CD4-positive, alpha-beta T cell (primary cell): ENCODE data around the gene PPM1H. TPM values are rescaled to one million over a fixed set of nuclear protein-coding genes. Genes with fewer than 3 reads are reported as not detected.

Experiments
- ATAC-seq: fragments of 200-7000 bp; cut with Tn5 transposase; one replicate; pipeline ENCODE4 v1.10.0; 2022; ENCODE audit warnings: mild to moderate bottlenecking; ENCODE audit not compliant: poor library complexity
- CTCF ChIA-PET: fragments of 350-600 bp; sonication (Branson Sonifier 250); formaldehyde crosslinking; loops from one replicate; lab custom pipeline; 2021; ENCODE audit warnings: antibody characterized with exemption, inconsistent platforms; lab: Charles Lee
- POLR2A ChIA-PET: fragments of 350-600 bp; sonication (Branson Sonifier 250); formaldehyde crosslinking; loops from one replicate; lab custom pipeline; 2021; ENCODE audit warnings: antibody characterized with exemption, inconsistent platforms; lab: Charles Lee
- DNase-seq, 14 experiments: peaks; one replicate each; pipeline ENCODE4 v3.0.0-alpha.2; 2013 to 2020; ENCODE audit warnings: mixed read lengths in 2 of 14
- H3K27ac ChIP-seq, 2 donors: one replicate each; pipeline versions ENCODE4 v1.5.1 to v1.7.0; 2013; ENCODE audit warnings: low read length in 2 of 2, low read depth in 1 of 2, mild to moderate bottlenecking in 1 of 2
- H3K27me3 ChIP-seq, 2 experiments: 1 replicate in 1 of 2; 2 replicates in 1 of 2; pipeline versions ENCODE4 v1.6.1 to v1.7.0; 2013; ENCODE audit warnings: low read length in 2 of 2, control low read depth in 1 of 2, mild to moderate bottlenecking in 1 of 2, moderate library complexity in 1 of 2; ENCODE audit not compliant: insufficient read depth in 2 of 2, control insufficient read depth in 1 of 2
- H3K36me3 ChIP-seq: one replicate; pipeline ENCODE4 v1.6.1; 2013; ENCODE audit warnings: low read length, control low read depth; ENCODE audit not compliant: insufficient read depth
- H3K4me1 ChIP-seq: one replicate; pipeline ENCODE4 v1.6.1; 2013; ENCODE audit warnings: low read length, control low read depth; ENCODE audit not compliant: insufficient read depth
- H3K4me3 ChIP-seq: one replicate; pipeline ENCODE4 v1.5.1; 2013; ENCODE audit warnings: mild to moderate bottlenecking, low read length, moderate library complexity
- H3K9me3 ChIP-seq, 2 experiments: 1 replicate in 1 of 2; 2 replicates in 1 of 2; pipeline versions ENCODE4 v1.6.1 to v1.7.0; 2013; ENCODE audit warnings: low read length in 2 of 2, mild to moderate bottlenecking in 2 of 2, control low read depth in 1 of 2, moderate library complexity in 1 of 2; ENCODE audit not compliant: control insufficient read depth in 1 of 2, insufficient read depth in 1 of 2
- H3K27ac Mint-ChIP-seq: one replicate; pipeline ENCODE4 v1.8.0; 2020; ENCODE audit warnings: mixed read lengths
- H3K27me3 Mint-ChIP-seq: one replicate; pipeline ENCODE4 v1.8.0; 2021; ENCODE audit warnings: mixed read lengths
- H3K36me3 Mint-ChIP-seq: one replicate; pipeline ENCODE4 v1.8.0; 2021; ENCODE audit warnings: low read depth, mixed read lengths
- H3K4me1 Mint-ChIP-seq: one replicate; pipeline ENCODE4 v1.8.0; 2021; ENCODE audit warnings: low read depth, mixed read lengths
- H3K4me3 Mint-ChIP-seq: one replicate; pipeline ENCODE4 v1.8.0; 2020; ENCODE audit warnings: mild to moderate bottlenecking, mixed read lengths
- H3K9me3 Mint-ChIP-seq: one replicate; pipeline ENCODE4 v1.8.0; 2020; ENCODE audit warnings: mixed read lengths
- CTCF ChIP-seq: fragments of 200-600 bp; IDR thresholded peaks from one replicate; pipeline ENCODE4 v1.8.0; 2022; ENCODE audit warnings: antibody characterized with exemption, mild to moderate bottlenecking
- intact Hi-C, 2 experiments: fragments of 100-400 bp; cut with DNase I in 1 of 2; cut with micrococcal nuclease in 1 of 2; formaldehyde crosslinking; loops; one replicate each; pipeline versions ENCODE4 v1.15.1 to v1.9.0; 2023 to 2025; cut with DNase I, micrococcal nuclease
- total RNA-seq, 174 experiments: library from RNA in 2 of 174; stranded (reverse) in 2 of 174; gene quantifications; one replicate each; pipeline ENCODE4 v1.2.3 and lab custom pipeline; 2021 to 2026

Gene PPM1H
- total RNA-seq, 2 experiments from 2014 or later = not detected

GRCh38 chr12:62865065-62865464, 69.9 kb downstream of the PPM1H start:
- Histone ChIP-seq H3K36me3 (no peaks in the 10 kb centered on the region), H3K9me3 (no peaks in the 10 kb centered on the region), H3K4me3 (no peak overlapping the region), H3K27me3 (peaks cover 3 to 5% of the 10 kb centered on the region in 2 experiments), H3K4me1 (no peaks in the 10 kb centered on the region), H3K27ac (no peak overlapping the region)
- intact Hi-C loops = no loop called here
- POLR2A ChIA-PET = no interaction called here
- Mint-ChIP-seq H3K4me1 (no peaks in the 10 kb centered on the region), H3K36me3 (no peaks in the 10 kb centered on the region), H3K27me3 (peaks cover 11% of the 10 kb centered on the region), H3K9me3 (no peaks in the 10 kb centered on the region), H3K4me3 (no peak overlapping the region), H3K27ac (no peak overlapping the region)
- DNase-seq = no peak
- CTCF ChIA-PET = no interaction called here
- TF ChIP-seq CTCF = no peak
- no peak for ATAC-seq

GRCh38 chr12:62862259-62862881, 72.6 kb downstream of the PPM1H start:
- Mint-ChIP-seq H3K4me3 (no peak overlapping the region), H3K4me1 (no peaks in the 10 kb centered on the region), H3K9me3 (no peaks in the 10 kb centered on the region), H3K27me3 (peaks cover 7% of the 10 kb centered on the region), H3K36me3 (no peaks in the 10 kb centered on the region), H3K27ac (no peak overlapping the region)
- no peaks in the 10 kb centered on the region for H3K4me1 ChIP-seq
- intact Hi-C loops = no loop called here
- no peak for ATAC-seq
- H3K27me3 ChIP-seq = peaks cover 3 to 4% of the 10 kb centered on the region in 2 experiments
- H3K27ac ChIP-seq = no peak overlapping the region
- TF ChIP-seq CTCF = no peak
- no peak overlapping the region for H3K4me3 ChIP-seq
- no peaks in the 10 kb centered on the region for H3K36me3 ChIP-seq
- no peak for DNase-seq
- POLR2A ChIA-PET = no interaction called here
- CTCF ChIA-PET = no interaction called here
- H3K9me3 ChIP-seq = no peaks in the 10 kb centered on the region

- Histone ChIP-seq H3K9me3 (no peaks in the 10 kb centered on the region), H3K27me3 (peaks cover 3 to 4% of the 10 kb centered on the region in 2 experiments), H3K27ac (no peak overlapping the region), H3K36me3 (no peaks in the 10 kb centered on the region), H3K4me3 (no peak overlapping the region), H3K4me1 (no peaks in the 10 kb centered on the region)
- H3K4me3 Mint-ChIP-seq = no peak overlapping the region
- ATAC-seq (no peak), DNase-seq (no peak)
- no peaks in the 10 kb centered on the region for H3K4me1 Mint-ChIP-seq
- H3K27ac Mint-ChIP-seq = no peak overlapping the region
- no peaks in the 10 kb centered on the region for H3K36me3 Mint-ChIP-seq
- POLR2A ChIA-PET = no interaction called here
- CTCF ChIA-PET = no interaction called here
- peaks cover 1% of the 10 kb centered on the region for H3K27me3 Mint-ChIP-seq
- H3K9me3 Mint-ChIP-seq = no peaks in the 10 kb centered on the region
- intact Hi-C loops = no loop called here
- no peak for TF ChIP-seq CTCF
Observed at GRCh38 chr12:62861586-62861985, 73.4 kb downstream of the PPM1H start.
